ENCODE data around the gene PLPPR1. TPM values are rescaled to one million over a fixed set of nuclear protein-coding genes. Genes with fewer than 3 reads are reported as not detected.

PLPPR1 gene
- total RNA-seq, 4 donors from 2014 or later = 0.41 TPM; not detected in 3

DNA sequence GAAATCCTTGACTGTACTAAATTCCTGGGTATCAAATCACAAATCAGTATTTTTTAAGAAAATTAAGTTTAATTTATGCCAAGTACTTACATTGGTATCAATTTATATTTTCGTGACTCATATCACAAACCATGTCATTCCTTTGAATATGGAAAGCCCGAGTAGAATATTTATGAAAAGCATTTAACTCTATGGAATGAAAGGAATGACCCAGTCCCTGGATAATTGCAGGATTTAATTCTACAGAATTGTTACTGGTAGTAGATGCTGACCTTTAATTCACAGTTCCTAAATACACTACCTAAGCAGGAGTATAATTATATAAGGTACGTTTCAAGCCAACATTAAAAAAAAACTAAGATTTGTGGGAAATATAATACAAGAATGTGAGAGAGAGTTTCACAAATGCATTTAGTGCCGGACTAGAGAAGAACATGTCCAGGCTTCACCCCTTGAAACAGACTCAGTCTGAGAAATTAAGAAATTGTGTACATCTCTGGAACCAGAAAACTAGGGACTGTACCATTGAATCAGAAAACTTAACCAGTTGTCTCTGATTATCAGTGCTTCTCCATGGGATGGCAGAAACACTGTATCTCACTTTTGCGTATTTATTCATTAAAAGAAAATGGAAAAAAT, 28.5 kb upstream of the PLPPR1 start:
- Histone ChIP-seq H3K27me3 (no peaks in the 10 kb centered on the region), H3K4me1 (no peaks in the 10 kb centered on the region), H3K9me3 (no peaks in the 10 kb centered on the region), H3K27ac (no peak overlapping the region), H3K4me3 (no peak overlapping the region), H3K36me3 (no peaks in the 10 kb centered on the region)
- no peak for TF ChIP-seq POLR2A (IDR thresholded peaks at IDR 0.05)
- no peak for TF ChIP-seq CTCF (IDR thresholded peaks at IDR 0.05)
- DNase-seq = no peak
- intact Hi-C loops (cut with DNase I; ENCODE audit: low total_unique reads) = no loop called here

DNA sequence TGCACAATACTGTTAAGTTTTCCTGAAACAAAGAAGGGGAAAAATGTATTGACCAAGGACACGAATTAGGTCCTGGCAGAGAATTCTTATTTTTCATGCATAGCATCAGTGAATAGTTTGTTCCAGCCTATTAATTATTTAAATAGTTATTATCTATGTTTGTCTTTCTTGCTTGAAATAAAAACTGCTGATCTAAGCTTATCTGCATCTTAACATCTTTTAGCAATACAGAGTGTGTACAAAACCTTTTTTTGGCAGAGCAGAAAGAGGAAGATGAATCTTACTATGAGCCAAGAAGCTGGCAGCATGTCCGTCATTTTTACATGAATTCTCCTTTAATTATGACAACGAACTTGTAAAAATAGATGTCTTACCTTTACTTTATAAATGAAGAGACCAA, 23.3 kb upstream of the PLPPR1 start:
- Histone ChIP-seq H3K4me1 (no peaks in the 10 kb centered on the region), H3K27ac (no peak overlapping the region), H3K36me3 (no peaks in the 10 kb centered on the region), H3K9me3 (no peaks in the 10 kb centered on the region), H3K4me3 (no peak overlapping the region), H3K27me3 (no peaks in the 10 kb centered on the region)
- intact Hi-C loops (cut with DNase I; ENCODE audit: low total_unique reads) = no loop called here
- TF ChIP-seq CTCF (IDR thresholded peaks at IDR 0.05) = no peak
- no peak for TF ChIP-seq POLR2A (IDR thresholded peaks at IDR 0.05)
- DNase-seq = no peak

DNA sequence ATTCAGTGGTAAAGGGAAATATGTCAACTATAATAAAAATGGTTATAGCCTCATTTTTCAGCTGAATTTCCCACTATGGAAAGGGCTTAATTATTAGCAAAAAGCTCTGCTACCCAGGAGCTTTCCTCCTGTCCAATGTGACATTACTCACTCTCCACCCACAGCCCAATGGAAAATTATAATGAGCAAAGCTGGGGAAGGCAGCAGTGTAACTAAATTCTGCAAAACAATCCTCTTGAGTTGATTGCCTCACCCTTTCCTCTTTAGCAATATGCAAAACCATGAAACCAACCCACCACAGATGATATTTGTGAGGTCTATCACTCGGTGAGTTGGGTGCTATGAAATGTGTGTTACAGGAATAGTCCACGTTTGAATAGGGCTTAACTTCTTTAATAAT, 14.0 kb upstream of the PLPPR1 start:
- H3K4me3 ChIP-seq = no peak overlapping the region
- no peaks in the 10 kb centered on the region for H3K9me3 ChIP-seq
- intact Hi-C loops (cut with DNase I; ENCODE audit: low total_unique reads) = no loop called here
- H3K27me3 ChIP-seq = no peaks in the 10 kb centered on the region
- no peak for TF ChIP-seq POLR2A (IDR thresholded peaks at IDR 0.05)
- no peak for TF ChIP-seq CTCF (IDR thresholded peaks at IDR 0.05)
- no peak for DNase-seq
- H3K4me1 ChIP-seq = no peaks in the 10 kb centered on the region
- H3K36me3 ChIP-seq = no peaks in the 10 kb centered on the region
- no peak overlapping the region for H3K27ac ChIP-seq

- H3K27me3 ChIP-seq = no peaks in the 10 kb centered on the region
- no peaks in the 10 kb centered on the region for H3K4me1 ChIP-seq
- H3K27ac ChIP-seq = no peak overlapping the region
- no peak for DNase-seq
- H3K4me3 ChIP-seq = no peak overlapping the region
- intact Hi-C loops (cut with DNase I; ENCODE audit: low total_unique reads) = no loop called here
- TF ChIP-seq CTCF (IDR thresholded peaks at IDR 0.05) (no peak), POLR2A (IDR thresholded peaks at IDR 0.05) (no peak)
- no peaks in the 10 kb centered on the region for H3K9me3 ChIP-seq
- no peaks in the 10 kb centered on the region for H3K36me3 ChIP-seq
Measured at GRCh38 chr9:101018467-101018866, 10.1 kb upstream of the PLPPR1 start.

DNA sequence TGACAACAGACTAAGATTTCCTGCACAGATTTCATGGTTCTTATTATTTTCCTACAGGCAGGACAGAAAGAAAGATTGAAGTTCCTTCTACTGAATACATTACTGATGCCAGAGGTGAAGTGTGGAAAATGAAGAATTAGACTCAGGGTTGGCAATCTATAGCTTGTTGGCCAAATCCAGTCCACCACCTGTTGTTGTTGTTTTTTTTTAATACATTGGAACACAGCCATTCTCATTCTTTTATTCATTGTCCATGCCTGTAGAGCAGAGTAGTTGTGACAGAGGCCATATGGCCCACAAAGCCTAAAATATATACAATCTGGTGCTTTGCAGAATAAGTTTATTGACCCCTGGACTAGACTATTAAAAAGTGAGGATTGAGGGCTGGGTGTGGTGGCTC, 5.8 kb upstream of the PLPPR1 start:
- TF ChIP-seq POLR2A (IDR thresholded peaks at IDR 0.05) (no peak), CTCF (IDR thresholded peaks at IDR 0.05) (no peak)
- Histone ChIP-seq H3K4me3 (no peak overlapping the region), H3K4me1 (no peaks in the 10 kb centered on the region), H3K9me3 (no peaks in the 10 kb centered on the region), H3K27ac (no peak overlapping the region), H3K36me3 (no peaks in the 10 kb centered on the region), H3K27me3 (no peaks in the 10 kb centered on the region)
- intact Hi-C loops (cut with DNase I; ENCODE audit: low total_unique reads) = no loop called here
- no peak for DNase-seq
